Psoas muscle (tissue), 8 donors: ENCODE measurements around the gene PCCA. TPM values are rescaled to one million over a fixed set of nuclear protein-coding genes. Genes with fewer than 3 reads are reported as not detected.

Experiments
- ATAC-seq, 4 donors: fragments of 200-7000 bp; cut with Tn5 transposase; one replicate each; pipeline ENCODE4 v1.9.1; 2020; ENCODE audit warnings: moderate library complexity in 3 of 4, mild to moderate bottlenecking in 2 of 4
- DNase-seq, 2 donors: peaks; one replicate each; pipeline ENCODE4 v3.0.0-alpha.2; 2020
- H3K27ac ChIP-seq: fragments of 200-600 bp; one replicate; pipeline ENCODE4 v1.8.0; 2022
- H3K27me3 ChIP-seq, 3 donors: fragments of 200-600 bp in 1 of 3; one replicate each; pipeline versions ENCODE4 v1.6.1 to v1.8.0; 2013 to 2022; ENCODE audit warnings: low read length in 2 of 3, mild to moderate bottlenecking in 2 of 3, moderate library complexity in 1 of 3; ENCODE audit not compliant: insufficient read depth in 3 of 3
- H3K36me3 ChIP-seq, 2 donors: fragments of 200-600 bp in 1 of 2; one replicate each; pipeline versions ENCODE4 v1.6.1 to v1.8.0; 2013 to 2022; ENCODE audit warnings: low read depth in 1 of 2, mild to moderate bottlenecking in 1 of 2, moderate library complexity in 1 of 2; ENCODE audit not compliant: insufficient read depth in 1 of 2
- H3K4me1 ChIP-seq: fragments of 200-600 bp; one replicate; pipeline ENCODE4 v1.8.0; 2022
- H3K4me3 ChIP-seq: fragments of 200-600 bp; one replicate; pipeline ENCODE4 v1.8.0; 2022; ENCODE audit warnings: mild to moderate bottlenecking
- H3K9me3 ChIP-seq: fragments of 200-600 bp; one replicate; pipeline ENCODE4 v1.8.0; 2022
- CTCF ChIP-seq: fragments of 200-600 bp; IDR thresholded peaks from one replicate; pipeline ENCODE4 v1.8.0; 2022; ENCODE audit warnings: antibody characterized with exemption
- WGBS, 3 donors: extraction: QIAGEN DNeasy Blood & Tissue Kit; methylation state at CpG; one replicate each; pipeline versions ENCODE4 v1.1.6 to v1.1.7; 2013; 5-methylcytosine and 5-hydroxymethylcytosine counted together
- intact Hi-C, 2 donors: fragments of 100-400 bp; cut with DNase I; formaldehyde crosslinking; loops; one replicate each; pipeline versions ENCODE4 v1.11.0 to v1.14.2; 2022
- polyA plus RNA-seq, 3 donors: library from polyadenylated mRNA; stranded (reverse); fragments of 200-250 nt; gene quantifications; one replicate each; pipeline ENCODE4 v1.2.3, GENCODE V29; 2013
- total RNA-seq, 4 donors: library from RNA; stranded (reverse); fragmentation: NEBNext Ultra II Directional in 2 of 4; extraction: Animal tissue kit (Norgen Biotek cat#: 25700) in 2 of 4; gene quantifications; one replicate each; pipeline versions ENCODE4 v1.2.1 to v1.2.4, GENCODE V29; 2021 to 2023
- donor health status: healthy with polysubstance abuse.
- donor health status: DM: no; HTN: no; CAD: no; lungs with moderate emphysema.
- donor health status: Bipolar disorder and iron deficiency.
- donor health status: healthy.
- donor health status: DM: yes; HTN: yes; CAD: no.
- donor health status: DM: no; HTN: no; CAD: no.
- donor health status: DM: no; HTN: no; CAD: no.
- donor health status: DM: yes; HTN: yes; CAD: no.

PCCA gene
- total and polyA plus RNA-seq, 7 donors: 6.2 to 23.9 (median 13.3) TPM

DNA sequence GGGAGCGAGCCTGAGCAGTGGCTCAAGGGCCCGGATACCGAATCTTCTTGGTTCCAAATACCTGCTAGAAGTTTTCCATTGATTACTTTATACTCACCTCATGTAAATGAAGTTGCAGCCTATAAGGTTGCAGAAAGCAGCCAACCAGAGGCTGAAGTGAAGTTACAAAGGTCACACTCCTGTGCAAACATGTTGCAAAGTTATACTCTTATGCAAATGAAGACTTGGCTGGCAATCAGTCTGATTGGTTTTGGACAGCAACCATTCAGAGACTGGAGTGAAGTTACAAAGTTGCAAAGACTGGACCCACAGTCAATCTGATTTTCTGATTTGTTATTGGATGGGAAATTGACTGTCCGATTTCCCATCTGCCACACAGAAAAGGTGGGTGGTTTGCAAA, 347.2 kb downstream of the PCCA start:
- no peaks in the 10 kb centered on the region for H3K9me3 ChIP-seq
- intact Hi-C loops: no loop called here
- H3K27me3 ChIP-seq: no peaks in the 10 kb centered on the region
- no peaks in the 10 kb centered on the region for H3K4me1 ChIP-seq
- no peak overlapping the region for H3K4me3 ChIP-seq
- no peak for DNase-seq
- ATAC-seq: no peak
- H3K27ac ChIP-seq: no peak overlapping the region
- H3K36me3 ChIP-seq: no peaks in the 10 kb centered on the region
- no peak for TF ChIP-seq CTCF
- WGBS, 3 donors: 98% methylated on average over 4 of the region's 4 CpGs

GRCh38 chr13:100438059-100438788, 349.3 kb downstream of the PCCA start:
- no peak for DNase-seq
- intact Hi-C loops: no loop called here
- Histone ChIP-seq H3K4me1 (no peaks in the 10 kb centered on the region), H3K27ac (no peak overlapping the region), H3K4me3 (no peak overlapping the region), H3K36me3 (no peaks in the 10 kb centered on the region), H3K27me3 (no peaks in the 10 kb centered on the region), H3K9me3 (no peaks in the 10 kb centered on the region)
- TF ChIP-seq CTCF: no peak
- 92 to 96% (median 95%) methylated on average over 6 of the region's 6 CpGs for WGBS, 3 donors
- no peak for ATAC-seq

DNA sequence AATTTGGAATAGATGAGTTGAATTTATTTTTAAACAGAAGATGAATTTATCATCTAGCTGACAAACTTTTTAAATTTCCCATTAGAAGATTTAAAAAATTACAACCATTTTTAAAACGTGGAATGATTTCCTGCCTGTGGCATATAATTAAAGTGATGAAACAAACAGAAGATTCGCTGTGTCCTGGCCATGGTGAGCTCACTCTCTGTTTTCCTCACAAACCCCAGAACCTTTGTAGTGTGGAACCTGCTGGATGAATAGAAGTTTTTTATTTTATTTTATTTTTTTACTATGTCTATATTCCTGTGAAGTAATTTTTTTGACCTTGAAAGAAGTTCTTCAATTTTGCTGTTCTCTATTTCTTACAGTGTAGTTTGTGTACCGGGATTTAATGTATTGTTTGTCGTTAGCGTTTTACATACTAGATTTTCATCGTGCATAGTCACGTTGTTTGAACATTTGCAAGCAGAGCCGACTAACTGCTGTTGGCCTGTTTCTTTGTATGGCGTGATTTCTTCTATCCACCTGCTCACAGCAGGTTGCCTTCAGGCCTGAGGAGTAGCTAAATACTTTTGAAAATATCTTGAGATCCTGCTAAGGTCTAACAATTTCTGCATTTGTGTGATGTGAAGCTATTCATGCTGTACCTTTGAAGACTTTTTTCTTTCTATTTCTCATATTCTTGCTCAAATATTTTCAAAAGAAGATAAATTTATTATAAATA, 350.5 kb downstream of the PCCA start:
- Histone ChIP-seq H3K4me1 (no peaks in the 10 kb centered on the region), H3K4me3 (no peak overlapping the region), H3K27ac (no peak overlapping the region), H3K36me3 (no peaks in the 10 kb centered on the region), H3K9me3 (no peaks in the 10 kb centered on the region), H3K27me3 (no peaks in the 10 kb centered on the region)
- no peak for TF ChIP-seq CTCF
- DNase-seq (no peak), ATAC-seq (no peak)
- intact Hi-C loops: no loop called here
- WGBS, 3 donors: 73 to 85% (median 74%) methylated on average over 9 of the region's 9 CpGs

DNA sequence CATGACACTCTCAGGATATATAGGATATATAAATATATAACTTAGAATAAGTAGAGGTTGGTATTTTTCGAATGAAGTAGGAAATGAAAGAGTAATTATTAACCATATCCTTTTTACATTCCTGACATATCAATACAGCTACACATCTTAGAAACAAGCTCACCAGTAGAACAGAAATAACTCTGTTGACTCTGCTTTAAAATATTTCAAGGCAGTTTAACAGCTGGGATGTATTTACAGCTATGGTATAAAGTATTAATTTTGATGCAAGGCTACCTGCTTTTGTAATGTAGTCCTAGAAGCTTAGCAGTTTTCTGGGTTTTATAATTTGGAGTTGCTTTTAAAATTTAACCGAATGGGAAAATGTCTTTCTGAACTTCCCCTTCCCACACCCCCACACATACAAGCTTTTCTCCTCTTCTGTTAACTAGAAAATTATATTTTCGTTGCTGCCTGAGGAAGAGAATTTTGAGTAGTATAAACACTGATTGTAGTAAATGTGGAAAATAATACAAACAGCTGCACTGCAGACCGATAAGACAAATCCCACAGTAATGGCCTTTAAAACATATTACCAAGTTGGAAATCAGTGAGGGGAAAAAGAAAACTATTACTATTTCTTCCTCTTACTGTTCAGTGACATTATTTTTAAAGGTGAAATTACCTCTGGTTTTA, 352.0 kb downstream of the PCCA start:
- intact Hi-C loops: no loop called here
- H3K36me3 ChIP-seq: no peaks in the 10 kb centered on the region
- no peak for DNase-seq
- H3K27ac ChIP-seq: no peak overlapping the region
- no peak for ATAC-seq
- H3K9me3 ChIP-seq: no peaks in the 10 kb centered on the region
- no peak for TF ChIP-seq CTCF
- H3K4me1 ChIP-seq: no peaks in the 10 kb centered on the region
- WGBS, 3 donors: 34 to 42% (median 40%) methylated on average over 4 of the region's 4 CpGs
- no peaks in the 10 kb centered on the region for H3K27me3 ChIP-seq
- H3K4me3 ChIP-seq: no peak overlapping the region
